Body of pancreas (tissue), 4 donors: ENCODE results near the gene DRGX. TPM values are rescaled to one million over a fixed set of nuclear protein-coding genes. Genes with fewer than 3 reads are reported as not detected.

Experiments
- ATAC-seq: fragments of 150-250 bp; one replicate; pipeline ENCODE4 v1.9.1; 2016
- DNase-seq, 4 donors: peaks; one replicate each; pipeline ENCODE4 v3.0.0-alpha.2; 2019
- H3K27ac ChIP-seq, 4 donors: fragments of 200-600 bp; sonication (generic); 1 replicate in 3 of 4; 2 replicates in 1 of 4; pipeline versions ENCODE4 v1.5.1 to v1.6.1; 2016 to 2019; ENCODE audit warnings: mild to moderate bottlenecking in 1 of 4, mixed read lengths in 1 of 4, moderate library complexity in 1 of 4
- H3K27me3 ChIP-seq, 2 donors: fragments of 200-600 bp; sonication (generic); one replicate each; pipeline ENCODE4 v1.6.0; 2016; ENCODE audit warnings: mild to moderate bottlenecking in 1 of 2
- H3K36me3 ChIP-seq, 2 donors: fragments of 200-600 bp; sonication (generic); replicated peaks in 1 of 2; 2 replicates each; pipeline ENCODE4 v1.5.1; 2016; ENCODE audit warnings: low read depth in 2 of 2; ENCODE audit not compliant: insufficient read depth in 1 of 2
- H3K4me1 ChIP-seq: fragments of 200-600 bp; sonication (generic); one replicate; pipeline ENCODE4 v1.6.0; 2016
- H3K4me3 ChIP-seq, 2 donors: fragments of 200-600 bp; sonication (generic); 1 replicate in 1 of 2; 2 replicates in 1 of 2; pipeline ENCODE4 v1.5.1; 2016 to 2019
- H3K9me3 ChIP-seq, 3 donors: fragments of 200-600 bp; sonication (generic); 1 replicate in 2 of 3; 2 replicates in 1 of 3; pipeline ENCODE4 v1.5.1; 2016
- CTCF ChIP-seq, 7 experiments: fragments of 450-650 bp in 4 of 7; fragments of 200-600 bp in 3 of 7; sonication (generic) in 3 of 7; IDR thresholded peaks; one replicate each; pipeline ENCODE4 v1.5.1; 2016 to 2019; ENCODE audit warnings: antibody characterized with exemption in 7 of 7
- POLR2A ChIP-seq, 3 donors: fragments of 450-650 bp; IDR thresholded peaks; one replicate each; pipeline ENCODE4 v1.6.1; 2016; ENCODE audit warnings: antibody characterized with exemption in 3 of 3, mild to moderate bottlenecking in 2 of 3
- WGBS, 2 donors: methylation state at CpG; one replicate each; pipeline ENCODE4 v1.1.5; 2017; 5-methylcytosine and 5-hydroxymethylcytosine counted together
- intact Hi-C: fragments of 100-400 bp; cut with DNase I; formaldehyde crosslinking; loops from one replicate; pipeline ENCODE4 v1.15.1; 2023
- total RNA-seq, 2 donors: library from RNA; depleted of rRNA; stranded (reverse); fragments of >200 nt; gene quantifications; one replicate each; pipeline ENCODE4 v1.1.0, GENCODE V29; 2016

DRGX gene
- total RNA-seq, 2 donors from 2014 or later: not detected

GRCh38 chr10:49415109-49415508, 19.2 kb upstream of the DRGX start:
- ATAC-seq (no peak), DNase-seq (no peak)
- intact Hi-C loops: no loop called here
- H3K4me1 ChIP-seq: peaks cover 62% of the 10 kb centered on the region
- no peak overlapping the region for H3K4me3 ChIP-seq
- TF ChIP-seq POLR2A (IDR thresholded peaks at IDR 0.05) (no peak), CTCF (IDR thresholded peaks at IDR 0.05) (no peak)
- H3K36me3 ChIP-seq: no peaks in the 10 kb centered on the region
- no peaks in the 10 kb centered on the region for H3K27me3 ChIP-seq
- no peaks in the 10 kb centered on the region for H3K9me3 ChIP-seq
- WGBS, 2 donors: 81 to 83% methylated on average over 7 of the region's 7 CpGs
- no peak overlapping the region for H3K27ac ChIP-seq

GRCh38 chr10:49414496-49414895, 18.6 kb upstream of the DRGX start:
- Histone ChIP-seq H3K4me1 (peaks cover 68% of the 10 kb centered on the region), H3K9me3 (no peaks in the 10 kb centered on the region), H3K27me3 (no peaks in the 10 kb centered on the region), H3K36me3 (no peaks in the 10 kb centered on the region), H3K27ac (peak overlapping the region in 2 of 4 donors; percentile 2 to 4), H3K4me3 (no peak overlapping the region)
- no peak for ATAC-seq
- TF ChIP-seq POLR2A (IDR thresholded peaks at IDR 0.05): no peak
- no peak for TF ChIP-seq CTCF (IDR thresholded peaks at IDR 0.05)
- intact Hi-C loops: no loop called here
- WGBS, 2 donors: 26 to 31% methylated on average over 2 of the region's 2 CpGs
- DNase-seq: peak in 2 of 4 donors; percentile 37 to 55

- WGBS, 2 donors: 90 to 94% methylated on average over 4 of the region's 4 CpGs
- Histone ChIP-seq H3K9me3 (no peaks in the 10 kb centered on the region), H3K27ac (no peak overlapping the region), H3K4me3 (no peak overlapping the region), H3K4me1 (peaks cover 74% of the 10 kb centered on the region), H3K27me3 (no peaks in the 10 kb centered on the region), H3K36me3 (no peaks in the 10 kb centered on the region)
- TF ChIP-seq POLR2A (IDR thresholded peaks at IDR 0.05) (no peak), CTCF (IDR thresholded peaks at IDR 0.05) (no peak)
- ATAC-seq: no peak
- intact Hi-C loops: no loop called here
- no peak for DNase-seq
Observed at GRCh38 chr10:49412571-49412970, 16.7 kb upstream of the DRGX start.

- Histone ChIP-seq H3K9me3 (no peaks in the 10 kb centered on the region), H3K36me3 (no peaks in the 10 kb centered on the region), H3K27ac (peak overlapping the region in 3 of 4 donors; percentile 62 to 74 (median 63)), H3K4me1 (peaks cover 74% of the 10 kb centered on the region), H3K27me3 (no peaks in the 10 kb centered on the region), H3K4me3 (no peak overlapping the region)
- intact Hi-C loops: no loop called here
- ATAC-seq (peak; percentile 87), DNase-seq (peak; percentile 80 to 89 (median 83))
- TF ChIP-seq POLR2A (IDR thresholded peaks at IDR 0.05): no peak
- WGBS, 2 donors: 8 to 17% methylated on average over 4 to 7 of the region's 7 CpGs
Observed at GRCh38 chr10:49410365-49411074, 14.6 kb upstream of the DRGX start.

GRCh38 chr10:49409755-49410154, 13.9 kb upstream of the DRGX start:
- no peaks in the 10 kb centered on the region for H3K9me3 ChIP-seq
- 28 to 35% methylated on average over 4 of the region's 4 CpGs for WGBS, 2 donors
- H3K4me3 ChIP-seq: no peak overlapping the region
- H3K4me1 ChIP-seq: peaks cover 69% of the 10 kb centered on the region
- ATAC-seq (peak; percentile 30), DNase-seq (peak in 3 of 4 donors; percentile 37 to 72 (median 46))
- no peaks in the 10 kb centered on the region for H3K36me3 ChIP-seq
- H3K27me3 ChIP-seq: no peaks in the 10 kb centered on the region
- intact Hi-C loops: loop anchor here (5.0 kb wide), 1 partner anchor 108 kb away; no protein-coding TSS in a partner anchor
- TF ChIP-seq POLR2A (IDR thresholded peaks at IDR 0.05) (no peak), CTCF (IDR thresholded peaks at IDR 0.05) (peak in 1 of 7 experiments; percentile 10)
- peak overlapping the region in 3 of 4 donors; percentile 62 to 74 (median 63) for H3K27ac ChIP-seq
